RWPE2 (cell line): ENCODE measurements around the gene LTBP2.

Experiments used
- ATAC-seq: fragments of 200-7000 bp; cut with Tn5 transposase; 3 replicates; pipeline ENCODE4 v1.9.1; 2021; ENCODE audit warnings: low read depth
- DNase-seq: peaks from one replicate; pipeline ENCODE4 v3.0.0-alpha.2; 2020; ENCODE audit warnings: low spot score
- H3K27ac ChIP-seq: fragments of 450-650 bp; 2 replicates; pipeline ENCODE4 v1.5.1; 2017; ENCODE audit warnings: mild to moderate bottlenecking; ENCODE audit not compliant: poor library complexity, severe bottlenecking
- H3K27me3 ChIP-seq: fragments of 250-450 bp; sonication (Bioruptor Pico); 2 replicates; pipeline ENCODE4 v1.5.1; 2021; ENCODE audit warnings: mild to moderate bottlenecking, moderate library complexity; ENCODE audit not compliant: insufficient read depth, poor library complexity, severe bottlenecking
- H3K36me3 ChIP-seq: fragments of 250-450 bp; sonication (Bioruptor Pico); 2 replicates; pipeline ENCODE4 v1.5.1; 2020; ENCODE audit warnings: low read depth, mild to moderate bottlenecking, moderate library complexity
- H3K4me1 ChIP-seq: fragments of 250-450 bp; sonication (Bioruptor Pico); 2 replicates; pipeline ENCODE4 v1.5.1; 2021; ENCODE audit warnings: mild to moderate bottlenecking, moderate library complexity; ENCODE audit not compliant: insufficient read depth, poor library complexity, severe bottlenecking
- H3K4me3 ChIP-seq: fragments of 250-450 bp; sonication (Bioruptor Pico); 2 replicates; pipeline ENCODE4 v1.5.1; 2021; ENCODE audit warnings: mild to moderate bottlenecking, moderate library complexity; ENCODE audit not compliant: severe bottlenecking
- H3K9me3 ChIP-seq: fragments of 250-450 bp; sonication (Bioruptor Pico); 2 replicates; pipeline ENCODE4 v1.5.1; 2021; ENCODE audit warnings: mild to moderate bottlenecking, moderate library complexity; ENCODE audit not compliant: severe bottlenecking
- TF ChIP-seq, protein P1 (sequence below): fragments of 450-650 bp; IDR thresholded peaks from one replicate; pipeline ENCODE4 v1.5.1; 2017; ENCODE audit warnings: mild to moderate bottlenecking, moderate library complexity; ENCODE audit not compliant: poor library complexity, severe bottlenecking

Gene LTBP2

DNA sequence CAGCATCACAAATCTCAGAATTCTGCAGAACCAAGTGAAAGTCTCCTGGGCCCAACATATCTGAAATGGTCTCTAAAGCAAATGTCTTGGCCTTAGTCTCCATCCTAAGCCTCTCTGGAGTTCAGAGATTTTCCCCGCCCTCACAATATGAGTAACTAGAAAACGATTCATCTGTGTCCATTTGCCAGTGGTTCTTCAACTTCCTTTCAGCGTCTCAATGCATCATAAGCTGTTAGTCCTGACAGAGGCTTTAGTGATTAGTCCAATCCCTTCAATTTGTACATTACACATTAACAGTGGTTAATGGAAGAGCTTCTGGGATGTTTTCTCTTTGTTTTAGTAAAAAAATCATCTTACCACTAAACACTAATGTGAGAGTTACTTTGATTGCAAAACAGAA, 136.4 kb downstream of the LTBP2 start:
- Histone ChIP-seq H3K27ac (no peak overlapping the region), H3K36me3 (peaks cover 46% of the 10 kb centered on the region), H3K4me1 (peaks cover 2% of the 10 kb centered on the region), H3K27me3 (no peaks in the 10 kb centered on the region), H3K9me3 (no peaks in the 10 kb centered on the region), H3K4me3 (no peak overlapping the region)
- TF ChIP-seq, protein P1, sequence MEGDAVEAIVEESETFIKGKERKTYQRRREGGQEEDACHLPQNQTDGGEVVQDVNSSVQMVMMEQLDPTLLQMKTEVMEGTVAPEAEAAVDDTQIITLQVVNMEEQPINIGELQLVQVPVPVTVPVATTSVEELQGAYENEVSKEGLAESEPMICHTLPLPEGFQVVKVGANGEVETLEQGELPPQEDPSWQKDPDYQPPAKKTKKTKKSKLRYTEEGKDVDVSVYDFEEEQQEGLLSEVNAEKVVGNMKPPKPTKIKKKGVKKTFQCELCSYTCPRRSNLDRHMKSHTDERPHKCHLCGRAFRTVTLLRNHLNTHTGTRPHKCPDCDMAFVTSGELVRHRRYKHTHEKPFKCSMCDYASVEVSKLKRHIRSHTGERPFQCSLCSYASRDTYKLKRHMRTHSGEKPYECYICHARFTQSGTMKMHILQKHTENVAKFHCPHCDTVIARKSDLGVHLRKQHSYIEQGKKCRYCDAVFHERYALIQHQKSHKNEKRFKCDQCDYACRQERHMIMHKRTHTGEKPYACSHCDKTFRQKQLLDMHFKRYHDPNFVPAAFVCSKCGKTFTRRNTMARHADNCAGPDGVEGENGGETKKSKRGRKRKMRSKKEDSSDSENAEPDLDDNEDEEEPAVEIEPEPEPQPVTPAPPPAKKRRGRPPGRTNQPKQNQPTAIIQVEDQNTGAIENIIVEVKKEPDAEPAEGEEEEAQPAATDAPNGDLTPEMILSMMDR, result no peak
- ATAC-seq, result peak; percentile 64
- no peak for DNase-seq

DNA sequence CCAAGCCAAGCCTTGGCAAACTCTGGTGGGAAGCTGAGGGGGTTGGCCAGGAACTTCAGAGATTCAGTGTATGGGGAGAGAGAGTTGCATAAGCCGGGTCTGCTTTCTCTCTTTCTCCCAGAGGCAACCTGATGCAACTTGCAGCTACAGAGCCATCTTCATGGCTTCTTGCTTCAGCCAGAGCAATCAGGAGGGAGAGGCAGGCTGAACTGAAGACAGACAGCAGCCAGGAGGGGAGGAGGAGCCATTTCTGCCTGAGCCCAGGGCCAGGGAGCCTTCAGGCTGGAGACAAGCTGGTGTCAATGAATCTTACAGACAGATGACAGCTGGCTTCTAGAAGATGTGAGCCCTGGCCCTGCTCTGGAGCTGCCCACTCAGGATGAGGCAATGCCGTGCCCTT, 137.7 kb downstream of the LTBP2 start:
- DNase-seq (no peak), ATAC-seq (no peak)
- Histone ChIP-seq H3K27me3 (no peaks in the 10 kb centered on the region), H3K9me3 (no peaks in the 10 kb centered on the region), H3K36me3 (peaks cover 33% of the 10 kb centered on the region), H3K27ac (no peak overlapping the region), H3K4me1 (peaks cover 2% of the 10 kb centered on the region), H3K4me3 (no peak overlapping the region)
- TF ChIP-seq, protein P1, result no peak

GRCh38 chr14:74472601-74473000, 139.4 kb downstream of the LTBP2 start:
- DNase-seq, result no peak
- no peaks in the 10 kb centered on the region for H3K9me3 ChIP-seq
- no peak for ATAC-seq
- peaks cover 2% of the 10 kb centered on the region for H3K4me1 ChIP-seq
- no peak overlapping the region for H3K4me3 ChIP-seq
- TF ChIP-seq, protein P1, result no peak
- H3K27me3 ChIP-seq, result no peaks in the 10 kb centered on the region
- no peak overlapping the region for H3K27ac ChIP-seq
- peaks cover 16% of the 10 kb centered on the region for H3K36me3 ChIP-seq

DNA sequence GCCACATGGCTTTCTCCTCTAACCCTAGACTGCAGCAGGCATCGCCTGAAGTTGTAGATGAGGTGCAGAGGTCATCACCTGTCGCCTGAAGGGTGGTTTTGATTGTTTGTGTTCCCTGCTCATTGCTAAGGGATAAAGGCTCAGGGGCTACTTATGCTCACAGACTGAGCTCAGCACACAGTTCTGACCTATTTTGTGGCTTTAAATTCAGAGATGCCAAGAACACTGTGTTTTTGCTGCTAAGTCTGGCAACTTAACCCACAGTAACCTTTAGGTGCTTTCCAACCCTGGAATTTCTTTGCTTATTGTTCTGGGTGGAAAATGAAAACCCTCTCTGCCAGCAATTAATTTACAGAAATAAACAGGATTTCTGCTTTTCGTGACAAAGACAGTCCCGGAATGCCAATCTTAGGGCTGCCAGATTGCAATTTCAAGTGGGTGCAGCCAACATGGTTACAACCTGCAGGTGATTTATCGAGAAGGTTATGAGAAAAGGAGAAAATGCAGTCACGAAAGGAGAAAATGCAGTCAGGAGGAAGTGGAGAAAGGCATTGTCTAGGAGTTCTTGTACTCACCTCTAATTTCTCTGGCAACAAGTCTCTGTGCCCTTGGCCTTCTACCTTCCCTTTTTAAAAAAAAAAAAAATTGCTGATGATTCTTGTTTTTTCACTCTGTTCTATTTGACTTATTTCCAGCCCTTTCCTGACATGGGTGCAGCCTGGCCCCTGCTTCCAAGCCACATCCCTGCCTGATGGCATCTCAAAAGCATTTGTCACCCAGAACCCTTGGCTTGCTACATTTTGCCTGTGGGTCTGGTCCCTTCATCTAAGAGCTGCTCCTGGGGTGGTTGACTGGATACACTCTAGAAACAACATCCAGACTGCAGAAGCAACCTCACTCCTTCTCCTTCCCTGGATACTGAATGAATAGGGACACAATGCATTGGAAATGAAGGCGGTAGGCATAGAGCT, 142.2 kb downstream of the LTBP2 start:
- no peaks in the 10 kb centered on the region for H3K4me1 ChIP-seq
- DNase-seq (no peak), ATAC-seq (no peak)
- H3K36me3 ChIP-seq, result peaks cover 7% of the 10 kb centered on the region
- H3K27me3 ChIP-seq, result no peaks in the 10 kb centered on the region
- no peak overlapping the region for H3K27ac ChIP-seq
- no peaks in the 10 kb centered on the region for H3K9me3 ChIP-seq
- TF ChIP-seq, protein P1, result no peak
- H3K4me3 ChIP-seq, result no peak overlapping the region

DNA sequence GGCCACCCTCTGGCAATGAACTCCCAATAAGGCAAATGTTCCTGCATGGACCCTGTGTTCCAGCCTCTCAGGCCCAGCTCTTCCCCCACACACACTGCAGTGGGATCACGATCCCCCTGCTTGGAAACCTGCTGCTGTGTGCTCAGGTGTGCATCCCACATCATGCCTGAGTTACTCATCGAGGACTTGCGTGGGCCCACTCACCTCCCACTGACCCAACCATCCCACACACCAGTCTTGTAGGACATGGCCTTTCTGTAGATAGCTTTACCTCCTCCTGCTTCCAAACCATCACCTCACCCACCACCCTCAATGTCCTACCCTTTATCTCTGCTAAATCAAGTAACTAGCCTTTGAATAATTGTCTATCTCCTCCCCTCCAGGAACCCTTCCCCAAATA, 143.5 kb downstream of the LTBP2 start:
- DNase-seq (no peak), ATAC-seq (no peak)
- Histone ChIP-seq H3K9me3 (no peaks in the 10 kb centered on the region), H3K36me3 (peaks cover 3% of the 10 kb centered on the region; the same call in 1 of the 2 replicates), H3K27me3 (no peaks in the 10 kb centered on the region), H3K4me3 (no peak overlapping the region), H3K4me1 (no peaks in the 10 kb centered on the region), H3K27ac (no peak overlapping the region)
- TF ChIP-seq, protein P1, result no peak
